ENCODE data around the gene TMEM272.

Gene TMEM272

DNA sequence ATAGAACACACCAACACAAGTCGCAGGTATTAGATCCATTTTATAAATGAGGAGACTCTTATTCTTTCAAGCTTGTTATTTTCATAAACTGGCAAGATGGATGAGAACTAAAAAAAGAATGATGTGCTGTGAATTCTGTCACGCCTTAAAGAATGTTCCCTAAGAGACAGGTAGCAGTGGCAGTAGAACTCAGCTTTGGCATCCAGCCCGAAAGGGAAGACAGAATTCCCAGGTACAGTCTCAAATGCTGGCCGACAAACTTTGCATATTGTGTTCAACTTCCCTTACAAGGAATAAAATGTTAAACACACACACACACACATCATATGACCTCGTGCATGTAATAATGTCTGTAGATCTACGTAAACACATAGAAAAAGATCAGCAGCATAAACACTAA, 3.2 kb downstream of the TMEM272 start:
- TF ChIP-seq ZFX (IDR thresholded peaks at IDR 0.05; ENCODE audit: borderline replicate concordance) = no peak
- TF ChIP-seq, protein P1, sequence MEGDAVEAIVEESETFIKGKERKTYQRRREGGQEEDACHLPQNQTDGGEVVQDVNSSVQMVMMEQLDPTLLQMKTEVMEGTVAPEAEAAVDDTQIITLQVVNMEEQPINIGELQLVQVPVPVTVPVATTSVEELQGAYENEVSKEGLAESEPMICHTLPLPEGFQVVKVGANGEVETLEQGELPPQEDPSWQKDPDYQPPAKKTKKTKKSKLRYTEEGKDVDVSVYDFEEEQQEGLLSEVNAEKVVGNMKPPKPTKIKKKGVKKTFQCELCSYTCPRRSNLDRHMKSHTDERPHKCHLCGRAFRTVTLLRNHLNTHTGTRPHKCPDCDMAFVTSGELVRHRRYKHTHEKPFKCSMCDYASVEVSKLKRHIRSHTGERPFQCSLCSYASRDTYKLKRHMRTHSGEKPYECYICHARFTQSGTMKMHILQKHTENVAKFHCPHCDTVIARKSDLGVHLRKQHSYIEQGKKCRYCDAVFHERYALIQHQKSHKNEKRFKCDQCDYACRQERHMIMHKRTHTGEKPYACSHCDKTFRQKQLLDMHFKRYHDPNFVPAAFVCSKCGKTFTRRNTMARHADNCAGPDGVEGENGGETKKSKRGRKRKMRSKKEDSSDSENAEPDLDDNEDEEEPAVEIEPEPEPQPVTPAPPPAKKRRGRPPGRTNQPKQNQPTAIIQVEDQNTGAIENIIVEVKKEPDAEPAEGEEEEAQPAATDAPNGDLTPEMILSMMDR (IDR thresholded peaks at IDR 0.05) = no peak
- H3K27ac ChIP-seq = no peak overlapping the region

DNA sequence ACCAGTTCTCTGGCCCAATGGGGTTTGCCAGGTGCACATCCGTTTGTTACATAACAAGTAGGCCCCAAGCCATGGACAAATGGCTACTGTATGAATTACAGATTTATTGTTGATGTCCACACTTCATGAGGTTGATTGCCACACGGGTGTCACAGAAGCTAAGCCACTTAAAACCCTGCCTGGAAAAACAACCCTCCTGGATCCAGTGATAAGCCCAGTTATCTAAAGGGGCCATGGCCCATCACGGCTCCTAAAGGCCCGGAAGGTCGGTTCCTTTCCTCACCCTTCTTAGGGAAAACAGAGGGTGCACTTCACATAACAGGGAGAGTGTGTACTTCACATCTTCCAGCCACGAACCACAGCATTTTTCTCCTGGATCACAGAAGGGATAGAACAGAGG, 4.1 kb downstream of the TMEM272 start:
- TF ChIP-seq ZFX (IDR thresholded peaks at IDR 0.05; ENCODE audit: borderline replicate concordance) = no peak
- no peak overlapping the region for H3K27ac ChIP-seq

DNA sequence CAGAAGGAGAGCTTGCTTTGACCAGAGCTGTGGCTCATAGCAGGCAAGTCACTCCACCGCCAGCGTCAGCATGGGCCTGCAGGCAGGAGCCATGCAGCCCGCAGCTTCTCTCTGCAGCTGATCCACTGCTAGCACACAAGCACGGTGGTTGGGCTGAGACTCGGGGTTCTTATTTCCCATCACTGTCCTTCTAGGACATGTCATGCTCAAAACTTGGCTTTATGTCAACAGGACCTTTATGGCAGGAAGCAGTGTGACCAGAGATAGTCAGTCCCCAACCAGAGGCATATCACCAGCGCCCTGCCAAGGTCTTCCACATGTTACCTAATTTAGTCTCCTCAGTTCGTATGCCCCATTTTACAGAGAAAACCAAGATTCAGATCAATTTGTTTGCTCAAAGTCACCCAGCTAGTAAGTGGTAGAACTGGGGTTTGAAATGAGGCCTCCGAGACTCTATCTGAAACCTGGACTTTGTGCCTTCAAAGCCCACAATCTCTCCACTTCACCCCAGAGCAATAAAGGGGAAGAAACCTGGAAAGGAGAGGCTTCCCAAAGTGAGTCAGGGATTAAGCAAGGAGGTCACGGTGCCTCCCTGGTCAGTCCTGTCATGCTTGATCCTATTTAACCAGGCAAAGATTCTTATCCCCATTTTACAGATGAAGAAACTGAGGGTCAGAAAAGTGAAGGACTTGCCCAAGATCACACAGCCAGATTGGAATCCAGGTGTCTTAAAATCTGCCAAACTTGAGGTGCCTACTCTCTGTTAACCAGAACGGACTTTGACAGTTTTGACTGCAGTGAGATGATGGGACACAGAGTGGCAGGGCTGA, 5.1 kb downstream of the TMEM272 start:
- H3K27ac ChIP-seq = no peak overlapping the region
- no peak for TF ChIP-seq ZFX (IDR thresholded peaks at IDR 0.05; ENCODE audit: borderline replicate concordance)

DNA sequence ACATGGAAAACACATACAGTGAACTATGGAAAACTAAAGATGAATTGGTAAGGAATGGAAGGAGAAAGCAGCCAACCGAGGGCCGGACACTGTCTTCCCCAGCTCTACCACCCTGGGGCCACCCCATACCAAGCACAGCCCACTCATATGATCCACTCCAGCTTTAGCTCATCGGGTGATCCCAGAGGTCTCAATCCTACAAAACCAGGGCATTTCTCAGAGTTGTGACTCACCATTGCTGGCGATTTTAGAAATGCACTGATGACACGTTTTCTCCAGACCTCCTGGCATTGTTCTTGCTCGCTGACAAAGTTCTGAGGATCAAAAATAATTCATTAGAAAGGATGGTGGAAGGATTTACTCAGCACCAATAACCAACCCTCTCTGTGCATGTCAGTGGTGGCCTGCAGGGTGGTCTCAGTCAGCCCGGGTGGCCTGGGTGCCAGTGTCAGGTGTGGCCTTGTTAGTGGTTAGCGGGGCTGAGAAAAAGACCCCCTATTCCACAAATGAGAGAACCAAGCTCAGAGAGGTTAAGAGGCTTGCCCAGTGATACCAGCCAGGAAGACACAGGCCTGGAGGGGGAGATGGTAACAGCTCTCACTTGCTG, 6.6 kb downstream of the TMEM272 start:
- H3K27ac ChIP-seq = no peak overlapping the region
- TF ChIP-seq ZFX (IDR thresholded peaks at IDR 0.05; ENCODE audit: borderline replicate concordance) = no peak
- TF ChIP-seq, protein P1 (IDR thresholded peaks at IDR 0.05) = no peak

DNA sequence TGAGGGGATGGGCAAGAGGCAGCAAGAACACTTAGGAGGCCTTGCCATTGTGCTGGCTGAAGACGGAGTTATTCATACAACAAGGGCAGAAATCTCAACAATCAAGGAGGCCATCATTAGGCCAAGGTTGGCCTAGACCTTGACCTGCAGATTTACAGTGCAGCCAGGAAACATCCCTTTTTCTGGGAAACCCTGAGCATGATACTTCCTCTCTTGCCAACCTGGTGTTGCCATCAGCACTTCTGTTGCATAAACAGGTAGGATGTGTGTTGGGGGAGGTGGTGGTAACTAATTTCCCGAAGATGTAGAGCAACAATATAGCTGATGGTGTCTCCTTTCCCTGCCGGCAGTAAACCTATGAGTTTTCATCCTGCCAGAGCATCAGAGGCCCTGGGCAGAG, 8.0 kb downstream of the TMEM272 start:
- H3K27ac ChIP-seq = no peak overlapping the region
- TF ChIP-seq ZFX (IDR thresholded peaks at IDR 0.05; ENCODE audit: borderline replicate concordance) = no peak
- TF ChIP-seq, protein P1 (IDR thresholded peaks at IDR 0.05) = no peak

DNA sequence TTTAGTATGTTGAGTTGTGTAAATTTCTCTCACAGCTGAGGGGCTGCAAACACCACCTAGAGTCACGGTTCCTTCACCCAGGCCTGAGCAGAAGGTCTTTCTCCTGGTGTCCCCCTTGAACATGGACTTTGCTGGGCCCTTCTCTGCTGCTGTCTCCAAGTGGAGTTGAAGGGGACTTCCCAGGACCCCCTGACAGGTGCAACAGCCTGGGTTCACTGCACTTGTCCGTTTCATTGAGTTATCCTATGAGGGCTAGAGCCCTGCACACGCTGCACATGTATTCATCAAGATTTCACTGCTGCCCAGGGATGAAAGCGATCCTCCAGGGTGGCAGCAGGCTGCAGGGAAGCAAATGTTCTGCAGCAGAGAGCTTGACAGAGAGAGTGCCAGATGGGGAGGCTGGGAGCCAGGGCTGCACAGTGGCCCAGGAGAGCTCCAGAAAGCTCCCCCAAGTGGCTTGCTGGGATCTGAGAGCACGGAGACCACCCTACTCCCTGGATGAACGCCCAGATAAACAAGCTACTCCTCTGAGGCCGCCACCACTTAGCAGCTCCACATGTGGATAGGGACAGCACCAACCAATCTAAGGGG, 10.3 kb downstream of the TMEM272 start:
- TF ChIP-seq, protein P1 (IDR thresholded peaks at IDR 0.05) = no peak
- no peak for TF ChIP-seq ZFX (IDR thresholded peaks at IDR 0.05; ENCODE audit: borderline replicate concordance)
- no peak overlapping the region for H3K27ac ChIP-seq

DNA sequence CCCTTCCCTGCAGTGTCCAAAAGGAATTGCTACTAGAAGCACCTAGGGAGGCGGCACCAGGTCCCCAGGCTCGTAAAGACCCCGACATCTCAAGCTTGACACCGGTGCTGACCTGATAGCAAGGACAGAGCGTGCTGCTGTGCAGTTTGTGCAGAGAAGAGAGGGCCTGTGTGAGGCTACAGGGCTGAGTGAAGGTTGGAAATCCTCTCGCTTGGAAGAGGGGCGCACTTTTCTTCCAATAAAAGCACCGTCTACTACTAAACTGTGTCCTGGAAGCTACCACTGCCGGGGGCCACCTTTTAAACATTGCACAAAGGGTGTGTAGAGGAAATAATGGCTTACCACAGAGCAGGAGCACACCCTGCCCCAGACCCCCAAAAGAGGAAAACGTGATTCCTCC, 11.0 kb downstream of the TMEM272 start:
- H3K27ac ChIP-seq = no peak overlapping the region
- no peak for TF ChIP-seq ZFX (IDR thresholded peaks at IDR 0.05; ENCODE audit: borderline replicate concordance)
- TF ChIP-seq, protein P1 (IDR thresholded peaks at IDR 0.05) = no peak

DNA sequence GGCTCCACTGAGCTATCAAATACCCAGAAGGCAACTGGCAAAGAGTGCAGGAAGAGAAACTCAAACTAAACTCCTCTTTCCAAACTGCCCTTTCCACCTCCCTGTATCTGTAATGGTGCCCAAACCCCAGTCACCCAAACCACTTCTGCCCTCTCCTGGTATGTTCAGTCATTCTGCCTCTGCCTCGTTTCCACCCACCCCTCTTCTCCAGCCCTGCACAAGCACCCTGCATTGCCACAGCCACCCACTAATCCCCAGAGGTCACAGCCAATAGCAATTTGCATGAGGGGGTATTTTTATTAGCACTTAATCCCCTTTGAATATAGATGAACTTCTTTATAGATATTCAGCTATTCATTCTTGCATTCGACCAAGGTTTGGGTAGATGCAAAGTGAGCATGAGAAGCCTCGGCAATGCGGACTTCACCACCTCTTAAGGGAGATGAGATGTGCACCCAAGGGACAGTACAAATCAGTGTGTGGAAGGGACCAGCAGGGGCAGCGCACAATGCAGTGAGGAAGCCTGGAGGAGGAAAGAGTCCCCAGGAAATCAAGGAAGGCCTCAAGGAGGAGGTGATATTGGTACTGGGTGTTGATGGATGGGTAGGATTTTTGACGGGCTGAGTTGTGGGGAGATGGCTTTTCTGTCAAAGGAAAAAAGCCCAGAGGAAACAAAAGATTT, 12.4 kb downstream of the TMEM272 start:
- H3K27ac ChIP-seq = no peak overlapping the region
- no peak for TF ChIP-seq ZFX (IDR thresholded peaks at IDR 0.05; ENCODE audit: borderline replicate concordance)
- TF ChIP-seq, protein P1 (IDR thresholded peaks at IDR 0.05) = peak; percentile 22
